ENCODE measurements around the gene UGT2A2.

UGT2A2 gene

DNA sequence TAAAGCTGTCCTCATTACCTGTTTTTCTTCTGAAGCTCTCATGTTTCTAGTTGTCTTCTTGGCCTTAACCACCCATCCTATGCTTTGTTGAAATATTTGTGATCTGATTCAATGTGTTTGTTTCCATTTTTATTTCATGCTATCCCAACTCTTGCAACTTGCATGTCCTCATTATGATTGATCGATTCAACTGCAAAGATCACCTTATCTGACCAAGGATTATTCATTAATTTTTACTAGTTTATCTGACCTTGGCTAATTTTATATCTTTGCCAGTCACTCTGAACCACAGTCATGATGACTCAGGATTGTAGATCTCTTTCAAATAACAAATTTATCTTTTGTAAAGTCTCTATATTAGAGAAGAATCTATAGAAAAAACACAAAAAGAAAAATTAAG lies 70.7 kb downstream of the UGT2A2 start:
- no peak for DNase-seq

DNA sequence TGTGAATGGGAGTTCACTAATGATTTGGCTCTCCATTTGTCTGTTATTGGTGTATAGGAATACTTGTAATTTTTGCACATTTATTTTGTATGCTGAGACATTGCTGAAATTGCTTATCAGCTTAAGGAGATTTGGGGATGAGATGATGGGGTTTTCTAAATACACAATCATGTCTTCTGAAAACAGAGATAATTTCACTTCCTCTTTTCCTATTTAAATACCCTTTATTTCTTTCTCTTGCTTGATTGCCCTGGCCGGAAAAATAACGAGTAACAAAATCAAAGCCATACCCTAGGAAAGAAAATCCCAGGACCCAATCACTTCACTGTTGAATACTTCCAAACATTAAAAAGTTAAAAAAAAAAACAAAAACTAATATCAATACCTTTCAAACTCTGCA lies 76.0 kb downstream of the UGT2A2 start:
- no peak for DNase-seq

DNA sequence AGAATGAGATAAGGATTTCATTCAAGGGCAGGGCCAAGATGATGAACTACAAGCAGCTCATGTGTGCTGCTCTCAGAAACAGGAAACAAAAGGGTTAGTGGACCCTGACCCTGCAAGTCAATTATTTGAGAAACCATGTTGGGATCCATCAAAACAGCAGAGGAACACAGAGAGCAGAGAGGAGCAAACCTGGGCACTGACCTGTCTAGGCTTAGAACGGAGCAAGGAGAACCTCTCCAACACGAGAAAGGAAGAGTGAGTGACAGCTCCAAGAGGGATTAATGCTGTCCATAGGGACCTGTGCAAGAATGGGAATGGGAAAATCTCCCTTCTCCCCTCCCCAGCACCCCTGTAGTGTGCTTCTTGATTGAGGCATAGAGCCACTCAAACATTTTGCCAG lies 89.8 kb downstream of the UGT2A2 start:
- no peak for DNase-seq

DNA sequence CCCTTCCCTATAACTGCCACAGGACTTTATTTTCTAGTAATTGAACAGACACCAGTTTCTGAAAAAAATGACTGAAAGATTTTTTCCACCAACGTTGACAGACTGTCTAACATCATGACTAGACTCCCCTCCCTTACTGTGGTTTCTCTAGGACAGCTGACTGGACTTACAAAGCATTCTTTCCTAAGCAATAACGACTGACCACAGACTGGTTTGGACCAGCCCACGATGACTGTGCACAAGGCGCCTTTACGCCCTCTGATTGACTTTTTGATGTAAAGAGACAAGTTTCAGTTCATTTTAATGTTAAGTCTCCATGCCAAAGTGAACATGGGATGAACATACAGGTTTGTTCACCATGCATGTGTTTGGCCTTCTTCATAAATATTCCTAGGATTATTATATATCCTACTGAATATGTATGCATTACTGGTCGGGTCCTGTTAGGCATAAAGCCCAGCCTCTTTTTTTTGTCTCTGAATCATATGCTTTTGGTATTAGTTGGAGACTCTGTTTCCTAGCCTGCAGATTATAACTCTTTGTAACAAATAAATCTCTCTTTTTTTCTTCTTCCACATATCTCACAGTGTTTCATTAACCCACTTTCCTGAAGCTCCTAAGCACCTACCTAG lies 93.2 kb downstream of the UGT2A2 start:
- no peak for DNase-seq
